Breast epithelium (tissue), 3 donors: Measurements from ENCODE around the gene BTRC.

Experiments
- POLR2A ChIP-seq: fragments of 450-650 bp; IDR thresholded peaks from one replicate; pipeline ENCODE4 v1.6.1; 2016; ENCODE audit warnings: antibody characterized with exemption, mild to moderate bottlenecking, moderate library complexity
- TF ChIP-seq, protein P1 (sequence below), 3 donors: fragments of 450-650 bp; IDR thresholded peaks; one replicate each; pipeline ENCODE4 v1.5.1; 2016 to 2017; ENCODE audit warnings: antibody characterized with exemption in 3 of 3, mild to moderate bottlenecking in 3 of 3, moderate library complexity in 3 of 3

- TF ChIP-seq, protein P1, sequence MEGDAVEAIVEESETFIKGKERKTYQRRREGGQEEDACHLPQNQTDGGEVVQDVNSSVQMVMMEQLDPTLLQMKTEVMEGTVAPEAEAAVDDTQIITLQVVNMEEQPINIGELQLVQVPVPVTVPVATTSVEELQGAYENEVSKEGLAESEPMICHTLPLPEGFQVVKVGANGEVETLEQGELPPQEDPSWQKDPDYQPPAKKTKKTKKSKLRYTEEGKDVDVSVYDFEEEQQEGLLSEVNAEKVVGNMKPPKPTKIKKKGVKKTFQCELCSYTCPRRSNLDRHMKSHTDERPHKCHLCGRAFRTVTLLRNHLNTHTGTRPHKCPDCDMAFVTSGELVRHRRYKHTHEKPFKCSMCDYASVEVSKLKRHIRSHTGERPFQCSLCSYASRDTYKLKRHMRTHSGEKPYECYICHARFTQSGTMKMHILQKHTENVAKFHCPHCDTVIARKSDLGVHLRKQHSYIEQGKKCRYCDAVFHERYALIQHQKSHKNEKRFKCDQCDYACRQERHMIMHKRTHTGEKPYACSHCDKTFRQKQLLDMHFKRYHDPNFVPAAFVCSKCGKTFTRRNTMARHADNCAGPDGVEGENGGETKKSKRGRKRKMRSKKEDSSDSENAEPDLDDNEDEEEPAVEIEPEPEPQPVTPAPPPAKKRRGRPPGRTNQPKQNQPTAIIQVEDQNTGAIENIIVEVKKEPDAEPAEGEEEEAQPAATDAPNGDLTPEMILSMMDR (IDR thresholded peaks at IDR 0.05) = no peak
- TF ChIP-seq POLR2A = no peak
Observed at GRCh38 chr10:101304316-101304715, 49.6 kb upstream of the BTRC start.
